Measurements from ENCODE around the gene ZNF407.

ZNF407 gene

DNA sequence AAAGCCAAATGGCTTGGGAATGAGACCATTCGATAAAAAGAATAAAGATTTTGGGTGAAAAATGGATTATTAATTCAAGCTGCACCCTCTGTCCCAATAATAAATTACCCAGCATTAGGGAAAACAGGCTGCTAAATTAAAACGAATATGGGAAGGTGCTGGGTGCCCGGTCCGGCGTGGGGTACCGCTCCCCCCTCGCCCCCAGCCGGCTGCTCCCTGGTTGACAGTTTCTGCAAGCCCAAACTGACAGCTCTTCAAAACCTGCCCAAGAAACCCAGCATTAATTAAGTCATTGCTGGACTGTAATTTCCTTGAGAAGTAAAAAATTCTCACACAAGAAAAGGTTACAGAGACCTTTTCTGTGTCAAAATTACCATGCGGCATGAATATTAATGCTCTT lies 512.6 kb downstream of the ZNF407 start:
- DNase-seq = no peak

- no peak for DNase-seq
Observed at GRCh38 chr18:75110846-75111415, 513.3 kb downstream of the ZNF407 start.

DNA sequence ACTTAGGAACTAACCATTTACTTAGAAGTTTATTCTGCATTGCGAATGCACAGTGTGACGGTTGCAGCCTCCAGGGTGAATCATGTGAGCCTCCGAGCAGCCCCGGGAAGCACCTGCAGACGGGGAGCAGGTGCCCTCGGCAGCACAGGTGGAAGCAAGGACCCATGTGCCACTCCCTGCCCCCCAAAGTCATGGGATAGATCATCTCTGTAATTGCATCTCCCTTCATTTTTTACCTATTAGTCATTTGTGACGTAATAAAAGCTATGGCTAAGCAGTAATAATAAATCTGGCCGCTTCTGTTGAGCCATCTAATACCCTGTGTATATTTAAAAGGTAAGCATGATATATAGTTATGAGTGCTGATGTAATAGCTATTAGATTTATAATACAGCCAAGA lies 514.1 kb downstream of the ZNF407 start:
- DNase-seq = no peak

- DNase-seq = no peak
Observed at GRCh38 chr18:75112186-75113096, 514.8 kb downstream of the ZNF407 start.

DNA sequence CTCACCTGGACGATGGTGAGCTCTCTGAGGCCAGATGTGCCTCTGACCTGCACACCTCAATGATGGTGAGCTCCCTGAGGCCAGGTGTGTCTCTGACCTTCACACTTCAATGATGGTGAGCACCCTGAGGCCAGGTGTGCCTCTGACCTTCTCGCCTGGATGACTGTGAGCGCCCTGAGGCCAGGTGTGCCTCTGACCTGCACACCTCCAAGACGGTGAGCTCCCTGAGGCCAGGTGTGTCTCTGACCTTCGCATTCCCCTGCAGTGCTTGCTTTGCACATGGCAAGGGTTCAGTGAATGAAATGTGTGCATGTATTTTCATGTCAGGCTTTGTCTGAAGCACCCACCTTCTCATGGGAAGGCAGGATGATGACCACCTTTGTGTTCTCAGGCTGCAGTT lies 515.8 kb downstream of the ZNF407 start:
- DNase-seq = no peak

- no peak for DNase-seq
Observed at GRCh38 chr18:75114231-75114764, 516.6 kb downstream of the ZNF407 start.

All from stimulated activated CD4-positive, alpha-beta T cell treated with anti-CD3 and anti-CD28 coated beads, Interleukin-12 subunit alpha, Interleukin-12 subunit beta, amount 100 ng/mL, for 4 hours (primary cell).